ENCODE data around the gene SLC16A7. TPM values are rescaled to one million over a fixed set of nuclear protein-coding genes. Genes with fewer than 3 reads are reported as not detected.

SLC16A7 gene
- total RNA-seq, 2 experiments from 2014 or later, result 20.4 to 22.0 TPM

DNA sequence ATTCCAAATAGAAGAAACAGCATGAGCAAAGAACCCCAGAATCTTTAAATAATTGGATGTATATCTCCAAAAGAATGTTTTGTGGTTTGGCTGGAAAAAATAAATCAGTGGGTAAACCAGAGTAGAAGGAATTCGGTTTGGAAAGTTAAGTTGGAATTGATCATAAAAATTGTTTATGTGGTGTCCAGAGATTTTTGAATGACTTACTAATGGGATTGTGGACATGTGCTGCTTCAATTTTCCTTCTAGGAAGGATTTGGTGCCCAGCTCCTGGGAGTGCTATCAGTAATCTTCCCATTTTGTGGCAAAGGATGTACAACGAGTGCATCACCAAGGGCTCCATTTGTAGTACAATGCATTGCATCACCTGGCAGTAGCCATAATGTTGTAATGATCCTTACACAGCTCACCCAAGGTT lies 224.8 kb downstream of the SLC16A7 start:
- no peaks in the 10 kb centered on the region for H3K4me1 Mint-ChIP-seq
- H3K4me3 Mint-ChIP-seq, result no peak overlapping the region
- no peak overlapping the region for H3K27ac Mint-ChIP-seq
- DNase-seq, result no peak
- no peaks in the 10 kb centered on the region for H3K36me3 Mint-ChIP-seq (ENCODE audit: low read depth)
- CTCF ChIA-PET, result interaction anchor here (2.2 kb wide), 1 partner anchor 15 kb away, joined by 9 read pairs; no protein-coding TSS in a partner anchor
- POLR2A ChIA-PET, result no interaction called here
- no peaks in the 10 kb centered on the region for H3K27me3 Mint-ChIP-seq
- no peaks in the 10 kb centered on the region for H3K9me3 Mint-ChIP-seq

DNA sequence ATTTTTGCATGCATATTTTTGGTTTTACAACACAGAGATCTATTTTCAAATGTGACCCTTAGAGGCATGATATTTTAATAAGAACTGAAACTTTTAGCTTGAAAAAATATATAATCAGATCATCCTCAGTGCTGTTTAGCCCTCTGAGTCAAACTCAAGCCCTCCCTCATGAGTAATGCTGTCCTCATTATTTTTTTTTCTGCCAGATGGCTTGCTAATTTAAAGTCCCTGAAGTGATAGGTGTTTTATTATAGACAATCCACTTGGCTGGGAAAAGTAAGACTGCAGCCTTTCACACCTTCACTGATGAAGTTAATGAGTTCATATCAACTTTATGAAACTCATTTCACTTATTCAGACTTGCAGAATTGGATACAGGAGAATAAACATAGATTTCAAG lies 227.7 kb downstream of the SLC16A7 start:
- no peak for DNase-seq
- Mint-ChIP-seq H3K36me3 (ENCODE audit: low read depth) (no peaks in the 10 kb centered on the region), H3K27me3 (peaks cover 1% of the 10 kb centered on the region), H3K4me1 (no peaks in the 10 kb centered on the region), H3K4me3 (no peak overlapping the region), H3K27ac (no peak overlapping the region), H3K9me3 (no peaks in the 10 kb centered on the region)
- POLR2A ChIA-PET, result no interaction called here
- CTCF ChIA-PET, result no interaction called here

DNA sequence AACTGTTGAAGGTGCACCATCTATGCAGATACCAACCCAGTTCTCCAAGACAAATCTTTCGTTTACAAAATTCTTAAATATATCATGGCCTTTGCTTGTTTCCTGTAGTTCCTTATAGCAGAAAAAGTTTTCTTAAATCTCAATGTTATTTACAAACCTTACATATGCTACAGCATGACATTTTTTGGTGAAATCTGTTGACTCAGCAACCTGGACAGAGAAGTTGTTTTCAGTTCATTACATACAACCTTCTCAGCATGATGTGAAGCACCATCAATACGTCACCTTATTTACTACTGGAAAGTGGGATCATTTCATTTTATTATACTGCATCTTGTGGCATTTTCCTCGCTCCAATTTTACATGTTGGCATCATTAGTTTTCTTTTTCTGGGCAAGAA lies 231.9 kb downstream of the SLC16A7 start:
- no peak for DNase-seq
- Mint-ChIP-seq H3K27me3 (peaks cover 1% of the 10 kb centered on the region), H3K4me1 (no peaks in the 10 kb centered on the region), H3K36me3 (ENCODE audit: low read depth) (no peaks in the 10 kb centered on the region), H3K4me3 (no peak overlapping the region), H3K9me3 (no peaks in the 10 kb centered on the region), H3K27ac (no peak overlapping the region)
- POLR2A ChIA-PET, result no interaction called here
- CTCF ChIA-PET, result no interaction called here

DNA sequence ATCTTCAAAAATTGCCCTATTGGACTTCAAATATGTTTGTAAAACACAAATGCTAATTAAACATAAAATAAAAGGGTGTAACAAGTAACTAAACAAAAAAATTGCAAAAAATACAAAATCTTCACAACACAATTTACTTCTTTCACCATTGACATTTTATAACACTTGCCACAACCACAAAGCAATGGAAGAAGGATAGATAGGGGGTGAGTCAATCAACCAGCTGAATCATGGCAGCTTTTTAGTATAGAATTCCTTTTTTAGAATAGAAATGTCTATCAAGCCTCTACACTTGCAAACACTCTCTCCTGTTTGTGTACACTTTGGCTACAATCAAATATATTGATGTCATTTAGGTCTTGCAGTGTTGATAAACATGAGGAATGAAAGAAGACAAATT lies 232.7 kb downstream of the SLC16A7 start:
- Mint-ChIP-seq H3K27ac (no peak overlapping the region), H3K9me3 (no peaks in the 10 kb centered on the region)
- POLR2A ChIA-PET, result no interaction called here

GRCh38 chr12:59833408-59833807 lies 237.6 kb downstream of the SLC16A7 start:
- CTCF ChIA-PET, result no interaction called here
- Mint-ChIP-seq H3K27ac (no peak overlapping the region), H3K4me3 (no peak overlapping the region)

More for the DNA sequence above, 232.7 kb downstream of the SLC16A7 start:
- H3K36me3 Mint-ChIP-seq (ENCODE audit: low read depth), result no peaks in the 10 kb centered on the region
- no peak for DNase-seq
- CTCF ChIA-PET, result no interaction called here
- no peak overlapping the region for H3K4me3 Mint-ChIP-seq
- H3K27me3 Mint-ChIP-seq, result peaks cover 1% of the 10 kb centered on the region
- H3K4me1 Mint-ChIP-seq, result no peaks in the 10 kb centered on the region

DNA sequence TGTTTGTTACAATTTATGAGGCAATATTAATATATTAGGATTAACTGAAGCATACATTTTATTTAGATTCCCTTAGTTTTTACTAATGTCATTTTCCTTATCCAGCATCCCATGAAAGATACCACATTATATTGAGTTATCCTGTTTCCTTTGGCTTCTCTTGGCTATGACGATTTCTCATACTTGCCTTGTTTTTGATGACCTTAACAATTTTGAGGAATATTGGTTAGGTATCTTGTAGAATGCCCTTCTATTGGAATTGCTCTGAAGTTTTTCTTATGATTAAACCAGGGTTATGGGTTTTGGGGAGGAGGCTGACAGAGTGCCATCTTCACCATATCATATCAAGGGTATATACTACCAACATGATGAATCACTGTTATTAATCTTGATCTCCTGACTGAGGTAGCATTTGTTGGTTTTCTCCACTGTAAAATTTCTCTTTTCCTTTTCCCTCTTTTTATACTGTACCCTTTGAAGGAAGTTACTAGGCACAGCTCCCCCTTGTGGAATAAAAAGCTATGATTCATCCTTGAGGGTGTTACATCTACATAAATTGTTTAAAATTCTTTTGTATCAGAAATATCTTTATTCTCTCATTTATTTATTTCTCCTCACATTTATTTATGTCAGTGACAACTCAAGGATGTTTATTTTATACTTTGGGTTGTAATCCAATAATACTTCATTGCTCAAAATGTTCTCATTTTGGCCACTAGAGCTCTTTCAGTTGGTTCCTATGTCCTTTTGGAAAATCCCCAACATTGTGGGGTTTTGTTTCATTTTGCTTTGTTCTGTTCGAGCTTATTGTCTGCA lies 239.0 kb downstream of the SLC16A7 start:
- DNase-seq, result no peak
- Mint-ChIP-seq H3K27me3 (no peaks in the 10 kb centered on the region), H3K9me3 (no peaks in the 10 kb centered on the region), H3K27ac (no peak overlapping the region), H3K4me1 (no peaks in the 10 kb centered on the region), H3K36me3 (ENCODE audit: low read depth) (no peaks in the 10 kb centered on the region), H3K4me3 (no peak overlapping the region)
- ChIA-PET POLR2A (no interaction called here), CTCF (interaction anchor here (0.7 to 2.2 kb wide), 11 partner anchors 10 to 431 kb away, joined by 3 to 9 read pairs (median 3); no protein-coding TSS in a partner anchor)

More at GRCh38 chr12:59833408-59833807, 237.6 kb downstream of the SLC16A7 start:
- DNase-seq, result no peak
- Mint-ChIP-seq H3K9me3 (no peaks in the 10 kb centered on the region), H3K27me3 (peaks cover 1% of the 10 kb centered on the region), H3K4me1 (no peaks in the 10 kb centered on the region), H3K36me3 (ENCODE audit: low read depth) (no peaks in the 10 kb centered on the region)
- POLR2A ChIA-PET, result no interaction called here

Data from activated CD4-positive, alpha-beta memory T cell treated with anti-CD3 and anti-CD28 coated beads, Interleukin-2, amount 10 ng/mL, durations not matched to agents 7 days and 5 days (primary cell).